Hematopoietic multipotent progenitor cell treated with erythropoietin and hydrocortisone succinate and interleukin-3 and kit ligand, for 17 days (in vitro differentiated cells): Measurements from ENCODE around the gene UBE2G2.

Experiments used
- DNase-seq: peaks from one replicate; pipeline ENCODE4 v3.0.0-alpha.2; 2015; ENCODE audit warnings: low spot score

The UBE2G2 gene

DNA sequence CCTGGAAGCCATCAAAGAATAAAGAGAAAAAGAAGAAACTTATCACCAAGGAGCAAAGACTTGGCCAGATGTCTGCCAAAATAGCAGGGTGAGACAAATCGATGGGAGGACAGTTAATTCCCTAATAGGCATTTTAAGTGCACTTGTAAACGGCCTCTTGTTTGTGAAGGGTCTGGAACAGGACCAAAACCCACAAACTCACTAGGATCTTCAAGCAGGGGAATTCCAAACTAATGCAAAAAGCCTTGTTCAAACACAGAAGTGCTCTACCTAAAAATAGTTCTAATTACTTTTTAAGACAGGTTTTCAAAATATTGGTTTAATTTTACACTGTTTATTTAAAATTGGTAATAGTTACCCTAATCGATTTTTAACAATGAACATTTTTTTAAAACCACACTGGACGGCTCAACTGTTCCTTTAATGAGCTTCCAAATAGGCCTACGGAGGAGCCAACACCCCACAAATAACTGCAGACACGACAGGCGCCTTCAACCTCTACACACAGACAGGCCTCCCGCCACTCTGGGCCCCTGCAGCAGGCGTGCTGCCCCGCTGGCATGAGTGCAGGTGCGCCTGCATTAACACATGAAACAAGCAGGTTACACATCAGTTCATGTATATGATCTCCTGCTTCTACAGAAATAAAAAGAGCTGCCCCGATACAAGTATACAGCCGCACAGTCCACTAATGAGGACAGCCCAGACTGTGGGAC, 15.8 kb downstream of the UBE2G2 start:
- DNase-seq: no peak

DNA sequence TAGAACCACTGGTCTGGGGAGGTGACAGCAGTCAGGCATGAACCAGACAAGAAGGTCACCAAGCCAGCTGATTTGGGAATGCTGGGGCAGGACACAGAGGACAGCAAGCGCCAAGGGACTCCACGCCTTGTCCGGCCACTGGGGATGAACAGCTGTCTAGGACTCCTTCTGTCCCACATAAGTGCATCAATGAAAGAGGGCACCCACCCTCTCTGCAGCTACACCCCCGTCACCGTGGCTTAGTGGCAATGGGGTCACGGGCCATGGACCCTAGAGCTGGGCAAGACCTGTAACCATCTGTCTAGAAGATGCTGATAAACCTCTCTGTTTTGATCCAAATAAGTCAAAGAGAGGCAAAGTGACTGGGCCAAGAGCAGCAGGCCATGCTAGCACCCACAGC, 16.8 kb downstream of the UBE2G2 start:
- no peak for DNase-seq

DNA sequence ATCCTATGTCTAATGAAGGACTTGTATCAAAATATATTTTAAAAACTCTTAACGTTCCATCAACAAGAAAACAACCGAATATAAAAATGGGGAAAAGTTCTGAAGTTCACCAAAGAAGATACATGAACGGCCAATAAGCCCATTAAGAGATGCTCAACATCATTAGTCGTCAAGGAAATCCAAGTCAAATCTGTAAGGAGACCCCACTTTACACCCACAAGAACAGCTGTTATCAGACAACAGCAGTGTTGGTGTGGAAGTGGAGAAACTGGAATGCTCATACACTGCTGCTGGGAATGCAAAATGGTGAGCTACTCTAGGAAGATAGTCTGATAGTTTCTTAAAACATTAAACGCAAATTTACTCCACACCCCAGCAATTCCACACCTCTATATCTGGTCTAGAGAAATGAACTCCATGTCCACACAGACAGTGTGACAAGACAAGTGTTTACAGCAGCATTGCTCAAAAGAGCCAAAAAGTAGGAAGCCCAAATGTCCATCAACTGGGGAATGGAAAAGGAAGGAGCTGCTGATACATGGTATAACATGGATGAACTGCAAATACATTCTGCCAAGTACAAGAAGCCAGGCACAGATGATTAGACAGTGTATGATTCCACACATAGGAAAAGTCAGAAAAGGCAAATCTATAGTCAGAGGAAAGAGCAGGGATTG, 18.5 kb downstream of the UBE2G2 start:
- DNase-seq: no peak

DNA sequence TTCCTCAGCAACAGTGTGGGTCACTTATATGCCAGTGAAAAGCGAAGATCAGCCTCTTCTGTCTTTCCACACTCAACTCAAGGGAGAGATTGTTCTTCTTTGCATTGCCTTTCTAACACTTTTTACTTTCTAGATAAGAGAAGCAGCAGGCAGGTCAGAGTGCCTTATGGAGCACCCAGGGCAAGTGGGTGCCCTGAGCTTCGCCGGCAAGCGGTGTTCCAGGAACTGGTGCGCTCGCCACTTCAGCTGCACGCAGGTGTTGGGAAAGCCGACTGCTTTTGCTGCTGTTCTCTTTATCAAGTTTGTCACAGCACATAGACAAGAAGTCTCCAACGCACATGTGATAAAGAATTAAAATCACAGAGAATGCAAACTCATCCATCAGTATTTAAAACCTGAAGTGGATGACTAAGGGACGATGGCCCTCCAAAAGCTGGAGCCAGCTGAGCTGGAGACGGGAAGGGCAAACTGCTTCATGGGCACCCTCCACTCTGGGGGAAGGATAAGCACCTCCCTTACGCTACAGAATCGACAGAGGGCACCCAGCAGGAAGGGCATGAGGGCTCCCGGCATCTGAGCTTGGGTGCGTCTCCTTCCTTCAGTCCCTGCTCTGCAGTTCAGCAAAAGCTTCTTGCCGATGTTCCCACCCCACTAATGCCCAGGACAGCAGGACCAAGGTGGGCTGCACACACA, 20.7 kb downstream of the UBE2G2 start:
- DNase-seq: no peak

DNA sequence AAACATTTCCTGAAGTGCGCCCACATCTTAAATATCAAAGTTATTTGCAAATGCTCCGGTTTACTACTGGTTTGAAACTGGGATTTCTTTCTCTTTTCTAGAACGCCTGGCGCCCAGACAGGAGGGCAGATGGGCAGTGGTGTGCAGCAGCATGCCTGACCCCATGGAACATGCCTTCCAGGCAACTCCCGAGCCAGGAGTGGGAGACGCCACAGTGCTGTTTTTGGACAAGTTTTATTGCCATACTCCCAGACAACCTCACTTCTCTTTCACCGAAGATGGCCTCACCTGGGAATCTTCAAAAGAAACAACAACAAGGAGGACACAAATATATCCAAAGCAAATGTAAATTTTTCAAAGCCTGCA, 21.5 kb downstream of the UBE2G2 start:
- DNase-seq: no peak

DNA sequence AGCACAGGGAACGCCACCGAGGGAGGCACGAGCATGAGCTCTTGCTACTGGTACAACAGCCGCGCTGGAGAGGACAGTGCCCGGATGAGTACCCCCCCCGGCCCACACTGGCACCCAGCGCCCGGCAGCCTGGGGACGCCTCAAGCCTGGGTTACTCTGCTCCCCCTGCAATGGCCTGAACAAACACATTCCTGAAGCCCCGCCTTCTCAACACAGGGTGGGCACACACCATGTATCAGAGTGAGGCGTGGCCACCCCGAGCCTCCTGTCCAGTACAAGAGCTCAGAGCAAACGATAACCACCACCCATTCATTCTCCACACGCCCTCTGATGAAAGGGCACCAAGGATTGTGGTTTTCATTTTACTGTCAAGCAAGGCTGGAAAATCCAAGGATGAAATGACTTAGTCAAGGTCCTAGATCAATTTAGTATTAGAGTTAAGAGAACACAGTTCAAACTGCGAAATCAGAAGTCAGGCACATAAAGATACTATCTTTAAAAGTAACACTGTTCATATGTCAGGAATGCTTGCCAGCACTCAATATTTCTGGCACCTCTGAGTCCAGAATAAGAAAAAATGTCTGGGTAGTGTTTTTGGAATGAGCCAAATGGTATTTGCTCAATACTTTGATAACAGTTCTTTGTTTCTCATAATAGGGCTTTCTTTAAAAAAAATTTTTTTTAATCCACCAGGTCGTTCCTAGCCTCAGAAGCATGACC, 22.0 kb downstream of the UBE2G2 start:
- no peak for DNase-seq

DNA sequence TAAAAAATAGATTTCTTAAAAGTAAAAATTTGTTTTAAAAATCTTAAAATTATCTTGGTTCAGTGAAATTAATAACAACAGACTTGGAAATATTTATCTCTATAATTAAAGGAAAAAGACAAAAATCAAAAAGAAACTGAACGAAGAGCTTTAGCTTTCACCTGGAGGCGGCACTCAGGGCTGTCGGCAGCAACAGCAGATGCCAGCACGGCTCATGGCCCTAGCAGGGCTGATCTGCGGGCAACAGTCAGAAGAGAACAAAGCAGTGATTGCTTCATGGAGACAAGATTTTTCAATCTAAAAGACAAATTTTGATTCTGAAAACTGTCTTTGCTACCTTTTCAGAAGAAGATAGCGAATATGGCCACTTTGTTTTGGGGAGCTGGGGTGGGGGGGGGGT, 22.6 kb downstream of the UBE2G2 start:
- DNase-seq: no peak

DNA sequence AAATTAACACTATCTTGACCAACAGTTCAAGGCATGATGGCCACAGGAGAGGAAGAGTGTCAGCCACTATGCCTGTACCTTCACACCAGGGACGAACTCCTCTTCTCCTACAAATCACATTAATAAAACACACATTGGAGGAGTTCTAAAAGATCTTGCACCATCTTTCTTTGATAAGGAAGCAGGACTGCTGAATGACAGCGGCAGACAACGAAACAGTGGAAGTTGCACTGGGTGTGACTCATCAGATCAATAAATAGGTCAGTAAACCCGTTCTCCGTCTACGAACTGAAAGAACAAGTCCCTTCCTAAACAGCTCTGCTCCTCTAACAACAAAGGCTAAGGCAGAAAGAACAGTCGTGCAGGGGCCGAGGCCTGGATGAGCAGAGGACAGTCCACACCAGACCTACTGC, 23.1 kb downstream of the UBE2G2 start:
- DNase-seq: no peak

DNA sequence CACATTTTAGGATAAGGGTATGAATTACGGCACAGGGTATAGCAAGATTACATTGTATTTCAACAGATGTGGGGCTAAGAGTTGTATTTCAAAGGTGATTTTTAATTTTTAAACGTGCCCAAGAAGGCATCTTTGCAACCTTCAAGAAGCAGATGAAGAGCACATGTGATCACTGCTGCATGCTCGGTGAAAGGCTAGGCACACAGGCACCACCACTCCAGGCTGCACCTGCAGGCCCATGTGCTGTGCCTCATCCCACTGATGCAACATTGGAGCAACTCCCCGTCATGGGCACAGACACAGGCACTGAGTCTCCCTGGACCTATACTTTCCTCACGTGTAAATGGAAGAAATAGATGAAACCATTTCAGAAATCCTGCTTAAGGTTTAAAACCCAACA, 23.5 kb downstream of the UBE2G2 start:
- DNase-seq: no peak

DNA sequence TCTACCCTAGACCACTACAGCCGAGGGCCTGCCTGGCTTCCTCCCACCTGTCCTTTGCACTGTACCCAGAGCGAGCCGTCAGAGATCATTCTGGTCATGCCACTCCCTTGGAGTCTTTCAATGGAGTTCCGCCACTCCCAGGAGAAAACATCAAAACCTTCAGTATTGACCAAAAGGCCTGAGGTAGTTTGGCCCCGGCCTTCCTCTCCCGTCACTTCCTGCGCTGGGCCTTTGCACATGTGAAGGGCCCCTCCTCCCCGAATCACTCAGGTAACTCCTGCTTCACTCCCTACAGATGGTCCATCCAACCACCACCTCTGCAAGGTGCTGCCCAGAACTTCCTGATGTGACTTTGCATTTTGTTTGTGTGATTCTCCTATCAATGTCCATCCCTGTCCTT, 26.6 kb downstream of the UBE2G2 start:
- no peak for DNase-seq

DNA sequence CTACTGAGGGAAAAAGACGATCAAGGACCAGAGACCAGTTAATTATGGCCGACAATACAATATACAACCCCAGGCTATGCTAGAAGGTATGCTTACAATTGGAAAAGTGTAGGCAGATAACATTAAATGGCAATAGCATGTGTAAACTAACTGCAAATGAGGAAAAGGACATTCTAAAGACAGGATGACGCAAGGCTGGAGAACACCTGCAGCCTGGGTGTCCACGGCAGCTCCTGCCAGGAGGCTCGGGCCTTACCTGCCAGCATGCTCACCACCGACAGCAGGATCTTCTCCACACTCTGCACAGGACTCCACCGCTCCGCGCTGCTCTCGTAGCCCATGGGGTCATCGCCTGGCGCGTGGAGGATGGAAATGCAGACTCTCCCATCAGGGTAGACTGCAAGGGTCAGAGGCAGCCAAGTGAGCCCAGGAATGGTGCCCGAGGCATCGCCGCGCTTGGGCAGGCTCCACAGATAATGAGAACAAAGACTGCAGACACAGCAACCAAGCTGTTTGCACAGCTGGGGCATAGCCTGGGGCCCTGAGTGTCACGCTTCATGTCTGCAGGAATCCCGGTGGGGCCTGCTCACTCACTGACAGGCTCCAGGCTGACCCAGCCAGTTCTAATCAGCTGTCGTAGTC, 28.2 kb downstream of the UBE2G2 start:
- DNase-seq: no peak

DNA sequence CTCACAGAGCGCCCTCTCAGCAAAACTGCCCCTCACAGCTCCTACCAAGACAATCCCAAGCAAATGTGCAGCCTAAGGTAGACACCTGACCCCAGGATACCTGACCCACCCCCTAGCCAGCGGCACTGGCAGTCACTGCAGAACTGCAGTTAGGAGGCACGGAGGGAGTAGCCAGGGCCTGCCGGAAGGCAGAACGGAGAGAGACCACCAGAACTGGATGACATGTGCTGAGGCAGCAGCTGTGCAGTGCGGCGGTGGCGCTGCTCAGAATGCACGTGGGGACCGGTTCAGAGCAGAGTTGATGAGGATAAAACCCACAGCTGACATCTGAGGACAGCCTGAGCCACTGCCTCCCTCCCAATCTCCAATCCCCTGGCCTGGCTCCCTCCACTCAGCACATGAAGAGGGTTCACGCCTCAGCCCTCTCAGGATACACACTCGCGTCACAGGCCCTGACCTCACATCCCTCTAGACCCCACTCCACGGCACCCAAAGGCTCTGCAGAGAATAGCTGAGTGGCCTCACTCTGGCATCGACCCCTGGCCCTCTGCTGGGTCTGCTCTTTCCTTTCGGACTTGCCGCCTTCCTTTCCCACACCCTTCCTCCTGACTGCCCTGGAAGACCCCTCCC, 29.6 kb downstream of the UBE2G2 start:
- no peak for DNase-seq

DNA sequence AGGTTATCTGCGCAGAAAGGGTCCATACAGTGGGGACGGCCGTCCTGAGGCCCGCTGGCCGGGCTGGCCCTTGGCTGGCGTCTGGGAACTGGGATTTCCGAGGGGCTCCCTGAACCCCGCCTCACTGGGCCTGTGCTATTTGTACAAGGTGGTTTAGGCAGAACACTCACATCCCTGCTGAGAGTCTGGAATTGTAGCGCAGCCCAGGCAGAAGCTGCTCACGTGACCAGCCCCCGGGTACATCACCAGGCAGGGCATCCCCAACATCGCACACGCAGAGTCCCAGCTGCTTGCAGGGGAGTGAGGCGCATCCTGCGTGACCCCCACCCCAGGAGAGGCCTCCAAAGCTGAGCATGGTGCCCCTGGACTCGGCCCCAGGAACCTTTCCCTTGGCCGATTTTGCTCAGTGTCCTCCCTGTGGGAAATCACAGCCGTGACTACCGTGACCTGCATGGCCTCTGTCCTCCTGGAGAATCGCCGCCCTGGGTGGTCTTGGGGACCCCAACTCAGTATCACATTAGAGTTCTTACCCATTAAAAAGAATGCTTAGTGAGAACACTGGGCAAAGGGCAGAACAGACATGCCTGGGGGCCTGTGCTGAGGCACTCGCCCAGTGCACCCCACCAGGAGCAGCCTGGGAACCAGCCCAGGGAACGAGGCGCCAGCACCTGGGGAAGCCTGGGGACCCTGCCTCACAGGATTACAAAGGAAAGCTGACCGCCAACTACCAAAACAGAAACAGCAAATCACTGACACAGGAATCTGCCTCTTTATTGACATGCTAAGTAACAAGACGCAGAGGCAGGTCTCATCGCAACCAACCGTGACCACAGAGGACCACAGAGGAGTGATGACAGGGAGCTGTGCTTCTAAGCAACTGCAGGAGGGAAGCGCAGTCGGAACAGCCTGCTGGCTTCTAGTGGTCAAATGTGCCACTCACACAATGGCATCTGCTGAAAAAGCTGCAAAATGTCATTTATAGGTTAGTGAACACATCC, 33.5 kb downstream of the UBE2G2 start:
- DNase-seq: no peak

DNA sequence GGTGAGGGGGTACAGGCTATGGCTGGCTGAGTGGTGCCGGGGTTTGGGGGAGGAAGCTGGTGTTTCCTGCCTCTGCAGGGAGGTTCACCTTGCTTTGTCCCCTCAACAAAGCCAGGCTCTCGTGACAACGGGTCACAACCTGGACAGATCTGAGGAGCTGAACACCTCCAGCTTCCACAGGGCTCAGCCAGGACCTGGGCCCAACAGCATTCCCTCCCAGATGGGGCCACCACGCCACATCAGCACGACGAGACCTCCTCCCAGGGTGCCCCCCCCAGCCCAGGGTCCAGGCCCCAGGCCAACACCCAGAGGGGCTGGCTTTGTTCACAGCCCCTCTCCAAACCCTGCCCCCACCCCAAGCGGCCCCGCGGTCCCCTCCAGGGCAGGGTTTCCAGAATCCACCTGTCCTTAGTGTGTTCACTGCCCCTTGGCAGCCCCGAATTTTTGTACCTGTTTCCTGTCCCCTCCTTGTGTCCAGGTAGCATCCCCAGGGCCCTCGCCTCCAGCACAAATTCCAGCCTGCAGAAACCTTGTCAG, 34.7 kb downstream of the UBE2G2 start:
- DNase-seq: no peak

DNA sequence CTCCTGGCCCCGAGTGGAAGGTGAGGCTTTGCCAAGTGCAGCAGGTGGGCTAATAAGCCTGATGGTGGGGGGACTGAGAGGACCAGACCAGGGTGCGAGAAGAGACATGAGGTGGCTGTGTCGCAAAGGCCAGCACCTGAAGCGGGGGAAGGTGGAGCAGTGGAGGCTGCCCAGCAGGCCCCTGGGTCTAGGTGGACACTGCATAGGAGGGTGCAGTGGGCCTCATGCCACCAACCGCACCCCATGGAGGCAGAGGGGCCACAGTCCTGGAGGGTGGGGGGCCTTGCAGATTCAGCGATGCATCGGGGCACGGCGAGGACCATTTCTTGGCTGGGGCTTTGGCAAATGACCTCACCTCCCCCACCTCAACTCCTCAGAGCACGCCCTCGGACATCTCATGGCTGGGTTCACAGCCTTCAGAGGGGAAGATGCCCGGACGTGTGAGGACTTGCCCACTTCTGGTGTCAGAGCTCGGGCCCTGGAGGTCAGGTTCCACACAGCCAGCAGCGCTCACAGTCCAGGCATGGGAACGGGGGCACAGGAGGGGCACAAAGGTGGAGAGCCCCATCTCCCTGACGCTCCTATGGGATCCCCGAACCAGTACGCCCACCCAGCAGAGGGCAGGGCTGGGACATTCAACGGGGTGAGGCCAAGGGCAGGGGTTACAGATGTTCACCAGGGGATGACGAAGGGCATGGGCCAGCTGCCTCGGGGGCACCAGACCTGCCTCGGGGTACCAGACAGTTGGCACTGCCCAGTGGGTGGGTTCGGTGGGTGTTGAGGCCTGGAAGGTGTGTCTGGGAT, 35.4 kb downstream of the UBE2G2 start:
- DNase-seq: no peak

DNA sequence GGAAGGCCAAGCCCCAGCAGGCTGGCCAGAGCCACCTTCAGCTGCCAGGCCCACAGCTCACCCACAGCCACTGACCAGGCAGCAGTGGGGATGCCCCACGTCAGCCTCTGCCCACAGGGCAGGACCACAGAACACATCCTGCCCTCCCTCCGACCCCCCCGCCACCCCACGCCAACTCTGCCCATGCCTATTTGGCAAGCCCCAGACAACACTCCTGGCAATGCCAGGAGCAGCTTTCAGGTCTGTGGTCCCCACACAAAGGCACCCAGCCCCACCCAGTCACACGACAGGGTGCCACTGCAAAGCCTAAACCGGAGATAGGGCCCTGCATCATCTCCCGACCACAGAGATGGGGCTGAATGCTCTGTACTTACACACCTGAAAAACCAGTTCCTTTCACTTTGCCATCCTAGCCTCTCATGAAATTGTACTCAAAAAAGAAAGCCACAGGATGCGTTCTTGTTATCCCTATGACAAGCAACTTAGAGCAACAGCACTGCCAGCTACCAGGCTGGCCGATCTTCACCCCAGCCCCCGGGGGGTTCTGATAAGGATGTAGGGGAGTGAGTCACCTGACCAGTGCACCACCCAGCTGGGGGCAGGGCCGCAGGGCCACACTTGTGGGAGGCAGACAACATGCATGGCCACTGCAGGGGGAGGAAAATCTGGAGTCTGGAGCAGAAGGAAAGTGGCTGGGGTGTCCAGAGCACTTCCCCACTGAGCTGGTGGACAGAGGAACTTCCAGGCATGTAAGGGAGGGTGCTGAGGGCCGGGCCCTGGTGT, 36.2 kb downstream of the UBE2G2 start:
- DNase-seq: peak; percentile 15

DNA sequence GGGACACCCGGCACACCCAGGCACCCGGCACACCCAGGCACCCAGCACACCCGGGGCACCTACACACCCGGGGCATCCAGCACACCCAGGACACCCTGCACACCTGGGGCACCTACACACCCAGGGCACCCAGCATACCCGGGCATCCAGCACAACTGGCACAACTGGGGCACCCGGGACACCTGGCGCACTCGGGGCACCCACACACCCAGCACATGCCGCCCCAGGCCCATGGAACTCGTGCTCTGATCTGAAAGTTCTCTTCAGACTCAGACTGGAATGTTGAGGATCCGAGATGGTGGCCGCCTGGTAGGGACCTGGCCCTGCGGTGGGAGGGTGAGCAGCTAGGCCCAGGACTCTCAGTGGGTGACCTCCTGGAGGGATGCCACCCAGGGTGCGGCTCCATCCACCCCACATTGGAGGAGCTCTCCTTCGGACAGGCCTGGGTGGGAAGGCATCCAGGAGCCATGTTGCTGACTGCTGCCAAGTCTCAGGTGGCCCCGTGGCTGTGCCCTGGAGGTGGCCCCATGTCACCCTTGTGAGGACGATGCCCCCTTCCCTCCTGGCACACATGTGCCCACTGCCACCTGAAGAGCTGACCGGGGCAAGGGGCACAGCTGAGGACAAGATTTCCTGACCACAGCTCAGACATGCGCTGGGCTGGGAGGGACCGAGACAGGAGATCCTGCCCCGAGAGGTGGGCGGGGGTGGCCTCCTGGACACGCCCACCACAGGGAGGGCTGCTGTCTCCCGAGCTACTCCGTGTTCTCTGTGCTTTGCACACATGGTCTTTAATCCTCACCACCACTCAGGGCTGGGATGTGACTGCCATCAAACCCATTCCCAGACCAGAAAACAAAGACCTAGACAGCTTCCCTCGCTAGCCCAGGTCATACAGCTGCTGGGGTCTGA, 37.0 kb downstream of the UBE2G2 start:
- DNase-seq: no peak
